ENCODE measurements around the gene F5.

Gene F5

GRCh38 chr1:169586067-169586394, 250 bp downstream of the F5 start:
- no peak for DNase-seq

GRCh38 chr1:169585181-169585580, 1.1 kb downstream of the F5 start:
- DNase-seq: no peak

- DNase-seq: no peak
Observed at GRCh38 chr1:169584483-169585144, 1.7 kb downstream of the F5 start.

- no peak for DNase-seq
Observed at GRCh38 chr1:169577981-169578738, 8.1 kb downstream of the F5 start.

- no peak for DNase-seq
Observed at GRCh38 chr1:169576935-169577331, 9.3 kb downstream of the F5 start.

GRCh38 chr1:169576241-169576934, 9.9 kb downstream of the F5 start:
- no peak for DNase-seq

- no peak for DNase-seq
Observed at GRCh38 chr1:169574336-169574735, 11.9 kb downstream of the F5 start.

- no peak for DNase-seq
Observed at GRCh38 chr1:169572187-169572586, 14.1 kb downstream of the F5 start.

GRCh38 chr1:169571450-169571849, 14.8 kb downstream of the F5 start:
- no peak for DNase-seq

GRCh38 chr1:169570172-169570574, 16.1 kb downstream of the F5 start:
- no peak for DNase-seq

GRCh38 chr1:169568497-169568896, 17.8 kb downstream of the F5 start:
- no peak for DNase-seq

GRCh38 chr1:169565335-169566271, 20.7 kb downstream of the F5 start:
- peak; percentile 31 for DNase-seq

GRCh38 chr1:169563650-169564049, 22.6 kb downstream of the F5 start:
- no peak for DNase-seq

- DNase-seq: peak; percentile 74
Observed at GRCh38 chr1:169563019-169563615, 23.2 kb downstream of the F5 start.

GRCh38 chr1:169561692-169562091, 24.6 kb downstream of the F5 start:
- no peak for DNase-seq

- no peak for DNase-seq
Observed at GRCh38 chr1:169557131-169557530, 29.1 kb downstream of the F5 start.

- DNase-seq: peak; percentile 69
Observed at GRCh38 chr1:169550294-169550693, 36.0 kb downstream of the F5 start.

GRCh38 chr1:169548282-169548681, 38.0 kb downstream of the F5 start:
- DNase-seq: peak; percentile 17

GRCh38 chr1:169546087-169546995, 39.9 kb downstream of the F5 start:
- DNase-seq: peak; percentile 78

- no peak for DNase-seq
Observed at GRCh38 chr1:169545472-169545871, 40.8 kb downstream of the F5 start.

All from hematopoietic multipotent progenitor cell treated with erythropoietin and hydrocortisone succinate and interleukin-3 and kit ligand, for 8 days (in vitro differentiated cells).